Neural progenitor cell (in vitro differentiated cells): Measurements from ENCODE around the gene CYP26A1. TPM values are rescaled to one million over a fixed set of nuclear protein-coding genes. Genes with fewer than 3 reads are reported as not detected.

Source experiments
- DNase-seq: peaks from one replicate; pipeline ENCODE4 v3.0.0-alpha.2; 2016; ENCODE audit warnings: low spot score
- H2AFZ ChIP-seq: fragments of 200-600 bp; sonication (generic); replicated peaks from 2 replicates; pipeline ENCODE4 v1.6.1; 2016; ENCODE audit warnings: antibody characterized with exemption
- H3F3A ChIP-seq: fragments of 200-600 bp; sonication (generic); 2 replicates; pipeline ENCODE4 v1.6.1; 2016; ENCODE audit warnings: antibody characterized with exemption, low read depth
- H3K27ac ChIP-seq: fragments of 200-600 bp; sonication (generic); 2 replicates; pipeline ENCODE4 v1.5.1; 2016; ENCODE audit warnings: mild to moderate bottlenecking
- H3K27me3 ChIP-seq: fragments of 200-600 bp; sonication (generic); 2 replicates; pipeline ENCODE4 v1.6.1; 2016; ENCODE audit warnings: mild to moderate bottlenecking, moderate library complexity
- H3K36me3 ChIP-seq: fragments of 200-600 bp; sonication (generic); 2 replicates; pipeline ENCODE4 v1.5.1; 2016
- H3K4me1 ChIP-seq: fragments of 200-600 bp; sonication (generic); 2 replicates; pipeline ENCODE4 v1.6.1; 2016; ENCODE audit warnings: mixed run types
- H3K4me2 ChIP-seq: fragments of 200-600 bp; sonication (generic); 2 replicates; pipeline ENCODE4 v1.6.1; 2016
- H3K4me3 ChIP-seq: fragments of 200-600 bp; sonication (generic); 2 replicates; pipeline ENCODE4 v1.5.1; 2016
- H3K79me2 ChIP-seq: fragments of 200-600 bp; sonication (generic); 2 replicates; pipeline ENCODE4 v1.6.1; 2016; ENCODE audit warnings: low read depth
- H3K9ac ChIP-seq: fragments of 200-600 bp; sonication (generic); 2 replicates; pipeline ENCODE4 v1.6.1; 2016
- H3K9me3 ChIP-seq: fragments of 200-600 bp; sonication (generic); 2 replicates; pipeline ENCODE4 v1.5.1; 2016; ENCODE audit warnings: low read depth
- H4K20me1 ChIP-seq: fragments of 200-600 bp; sonication (generic); 2 replicates; pipeline ENCODE4 v1.6.1; 2016; ENCODE audit warnings: low read depth
- H3K27ac Mint-ChIP-seq: 3 replicates; pipeline ENCODE4 v1.8.0; 2021; ENCODE audit warnings: mixed read lengths
- H3K27me3 Mint-ChIP-seq: 2 replicates; pipeline ENCODE4 v1.8.0; 2022; ENCODE audit warnings: low read depth, mild to moderate bottlenecking, inconsistent platforms, moderate library complexity, mixed read lengths; ENCODE audit not compliant: insufficient read depth
- H3K36me3 Mint-ChIP-seq: 3 replicates; pipeline ENCODE4 v1.8.0; 2021; ENCODE audit warnings: mixed read lengths
- H3K4me1 Mint-ChIP-seq: 3 replicates; pipeline ENCODE4 v1.8.0; 2021; ENCODE audit warnings: mixed read lengths
- H3K4me3 Mint-ChIP-seq: 3 replicates; pipeline ENCODE4 v1.8.0; 2021; ENCODE audit warnings: mild to moderate bottlenecking, moderate library complexity, mixed read lengths
- H3K9me3 Mint-ChIP-seq: 3 replicates; pipeline ENCODE4 v1.8.0; 2020; ENCODE audit warnings: mixed read lengths
- EZH2 ChIP-seq: fragments of 200-600 bp; sonication (generic); IDR thresholded peaks from 2 replicates; pipeline ENCODE4 v1.6.1; 2017; ENCODE audit warnings: antibody characterized with exemption, mild to moderate bottlenecking, moderate library complexity
- EZH2phosphoT487 ChIP-seq: fragments of 200-600 bp; sonication (generic); IDR thresholded peaks from 2 replicates; pipeline ENCODE4 v1.6.1; 2017; ENCODE audit warnings: antibody characterized with exemption
- total RNA-seq: library from RNA; depleted of rRNA; stranded (reverse); fragments of >200 nt; gene quantifications from 2 replicates; pipeline ENCODE4 v1.2.3, GENCODE V29; 2015; ENCODE audit warnings: low replicate concordance
- TF ChIP-seq, protein P1 (sequence below): fragments of 200-600 bp; sonication (generic); IDR thresholded peaks from 2 replicates; pipeline ENCODE4 v1.5.1; 2017; ENCODE audit warnings: antibody characterized with exemption, mild to moderate bottlenecking

Gene CYP26A1
- total RNA-seq, 1 donor from 2014 or later: 6.7 TPM

DNA sequence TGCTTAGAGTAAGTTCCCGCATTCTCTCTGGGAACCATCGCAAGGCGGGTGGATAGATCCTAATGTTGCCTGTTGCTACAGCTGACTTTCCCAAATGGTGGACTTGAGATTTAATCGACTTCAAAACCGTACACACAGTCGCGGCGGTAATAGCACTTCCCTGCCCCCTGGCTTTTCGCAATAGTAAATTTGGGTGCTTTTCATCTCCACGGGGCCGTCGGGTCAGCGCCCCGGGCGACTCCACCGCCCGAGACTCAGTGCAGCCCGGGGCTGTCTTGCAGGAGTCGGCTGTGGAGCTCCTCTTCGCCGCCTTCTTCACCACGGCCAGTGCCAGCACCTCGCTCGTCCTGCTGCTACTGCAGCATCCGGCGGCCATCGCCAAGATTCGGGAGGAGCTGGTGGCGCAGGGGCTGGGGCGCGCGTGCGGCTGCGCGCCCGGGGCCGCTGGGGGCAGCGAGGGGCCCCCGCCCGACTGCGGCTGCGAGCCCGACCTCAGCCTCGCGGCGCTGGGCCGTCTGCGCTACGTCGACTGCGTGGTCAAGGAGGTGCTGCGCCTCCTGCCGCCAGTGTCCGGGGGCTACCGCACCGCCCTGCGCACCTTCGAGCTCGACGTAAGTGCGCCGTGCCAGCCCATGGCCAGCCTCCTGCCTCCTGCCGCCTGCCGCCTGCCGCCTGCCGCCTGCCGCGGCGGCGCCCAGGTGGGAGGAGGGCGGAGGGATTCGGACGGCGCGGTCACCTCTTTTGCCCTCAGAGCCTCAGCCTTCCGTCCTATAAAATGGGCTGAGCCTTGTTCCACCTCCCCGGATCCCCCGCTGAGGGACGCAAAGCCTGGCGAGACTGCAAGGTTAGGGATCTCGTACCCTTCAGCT, 7.8 kb upstream of the CYP26A1 start:
- no peaks in the 10 kb centered on the region for H3K9me3 ChIP-seq
- H3K79me2 ChIP-seq: no peaks in the 10 kb centered on the region
- no peak overlapping the region for H3K9ac ChIP-seq
- H4K20me1 ChIP-seq: peaks cover 41% of the 10 kb centered on the region
- Mint-ChIP-seq H3K4me1 (peaks cover 22% of the 10 kb centered on the region), H3K9me3 (peaks cover 6% of the 10 kb centered on the region), H3K36me3 (peaks cover 5% of the 10 kb centered on the region), H3K27me3 (peaks cover 74% of the 10 kb centered on the region), H3K27ac (no peak overlapping the region), H3K4me3 (peak overlapping the region; percentile 82)
- H3K4me1 ChIP-seq: peaks cover 4% of the 10 kb centered on the region
- peak overlapping the region; percentile 68 for H3K4me2 ChIP-seq
- H3K27ac ChIP-seq: no peak overlapping the region
- peak; percentile 79 for DNase-seq
- TF ChIP-seq, protein P1, sequence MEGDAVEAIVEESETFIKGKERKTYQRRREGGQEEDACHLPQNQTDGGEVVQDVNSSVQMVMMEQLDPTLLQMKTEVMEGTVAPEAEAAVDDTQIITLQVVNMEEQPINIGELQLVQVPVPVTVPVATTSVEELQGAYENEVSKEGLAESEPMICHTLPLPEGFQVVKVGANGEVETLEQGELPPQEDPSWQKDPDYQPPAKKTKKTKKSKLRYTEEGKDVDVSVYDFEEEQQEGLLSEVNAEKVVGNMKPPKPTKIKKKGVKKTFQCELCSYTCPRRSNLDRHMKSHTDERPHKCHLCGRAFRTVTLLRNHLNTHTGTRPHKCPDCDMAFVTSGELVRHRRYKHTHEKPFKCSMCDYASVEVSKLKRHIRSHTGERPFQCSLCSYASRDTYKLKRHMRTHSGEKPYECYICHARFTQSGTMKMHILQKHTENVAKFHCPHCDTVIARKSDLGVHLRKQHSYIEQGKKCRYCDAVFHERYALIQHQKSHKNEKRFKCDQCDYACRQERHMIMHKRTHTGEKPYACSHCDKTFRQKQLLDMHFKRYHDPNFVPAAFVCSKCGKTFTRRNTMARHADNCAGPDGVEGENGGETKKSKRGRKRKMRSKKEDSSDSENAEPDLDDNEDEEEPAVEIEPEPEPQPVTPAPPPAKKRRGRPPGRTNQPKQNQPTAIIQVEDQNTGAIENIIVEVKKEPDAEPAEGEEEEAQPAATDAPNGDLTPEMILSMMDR: peak; percentile 30
- TF ChIP-seq EZH2phosphoT487 (peak; percentile 74), EZH2 (peak; percentile 91)
- H3F3A ChIP-seq: peaks cover 17% of the 10 kb centered on the region
- H3K4me3 ChIP-seq: peak overlapping the region; percentile 40
- no peak overlapping the region for H2AFZ ChIP-seq
- no peaks in the 10 kb centered on the region for H3K36me3 ChIP-seq
- H3K27me3 ChIP-seq: peaks cover 100% of the 10 kb centered on the region

DNA sequence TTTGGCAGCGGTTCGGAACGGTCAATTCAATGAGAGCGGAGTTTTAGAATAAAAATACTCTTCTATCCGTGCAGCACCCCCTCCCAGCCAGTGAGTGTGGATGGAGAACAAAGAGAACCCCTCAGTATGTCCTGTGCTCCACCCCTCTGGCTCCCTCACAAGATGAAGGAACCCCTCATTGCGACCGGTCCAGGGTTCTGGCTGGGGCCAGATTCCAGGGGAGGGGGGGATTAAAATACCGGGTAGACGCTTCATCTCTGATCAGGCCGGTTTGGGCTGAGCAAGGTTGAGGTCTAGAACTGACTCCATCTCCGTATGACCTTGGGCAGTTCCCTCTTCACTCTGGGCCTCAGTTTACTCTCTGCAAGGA, 7.2 kb upstream of the CYP26A1 start:
- Histone ChIP-seq H3K4me2 (no peak overlapping the region), H3K27me3 (peaks cover 100% of the 10 kb centered on the region), H3K9ac (no peak overlapping the region), H3K9me3 (no peaks in the 10 kb centered on the region), H3K4me3 (no peak overlapping the region), H3K36me3 (no peaks in the 10 kb centered on the region), H3K79me2 (no peaks in the 10 kb centered on the region), H3F3A (peaks cover 17% of the 10 kb centered on the region), H3K4me1 (peaks cover 4% of the 10 kb centered on the region), H2AFZ (no peak overlapping the region), H3K27ac (no peak overlapping the region), H4K20me1 (peaks cover 46% of the 10 kb centered on the region)
- TF ChIP-seq, protein P1: no peak
- TF ChIP-seq EZH2phosphoT487: no peak
- no peak for TF ChIP-seq EZH2
- Mint-ChIP-seq H3K27me3 (peaks cover 75% of the 10 kb centered on the region), H3K9me3 (peaks cover 5% of the 10 kb centered on the region), H3K4me1 (peaks cover 26% of the 10 kb centered on the region), H3K27ac (no peak overlapping the region), H3K4me3 (peak overlapping the region; percentile 53), H3K36me3 (peaks cover 3% of the 10 kb centered on the region)
- DNase-seq: no peak

DNA sequence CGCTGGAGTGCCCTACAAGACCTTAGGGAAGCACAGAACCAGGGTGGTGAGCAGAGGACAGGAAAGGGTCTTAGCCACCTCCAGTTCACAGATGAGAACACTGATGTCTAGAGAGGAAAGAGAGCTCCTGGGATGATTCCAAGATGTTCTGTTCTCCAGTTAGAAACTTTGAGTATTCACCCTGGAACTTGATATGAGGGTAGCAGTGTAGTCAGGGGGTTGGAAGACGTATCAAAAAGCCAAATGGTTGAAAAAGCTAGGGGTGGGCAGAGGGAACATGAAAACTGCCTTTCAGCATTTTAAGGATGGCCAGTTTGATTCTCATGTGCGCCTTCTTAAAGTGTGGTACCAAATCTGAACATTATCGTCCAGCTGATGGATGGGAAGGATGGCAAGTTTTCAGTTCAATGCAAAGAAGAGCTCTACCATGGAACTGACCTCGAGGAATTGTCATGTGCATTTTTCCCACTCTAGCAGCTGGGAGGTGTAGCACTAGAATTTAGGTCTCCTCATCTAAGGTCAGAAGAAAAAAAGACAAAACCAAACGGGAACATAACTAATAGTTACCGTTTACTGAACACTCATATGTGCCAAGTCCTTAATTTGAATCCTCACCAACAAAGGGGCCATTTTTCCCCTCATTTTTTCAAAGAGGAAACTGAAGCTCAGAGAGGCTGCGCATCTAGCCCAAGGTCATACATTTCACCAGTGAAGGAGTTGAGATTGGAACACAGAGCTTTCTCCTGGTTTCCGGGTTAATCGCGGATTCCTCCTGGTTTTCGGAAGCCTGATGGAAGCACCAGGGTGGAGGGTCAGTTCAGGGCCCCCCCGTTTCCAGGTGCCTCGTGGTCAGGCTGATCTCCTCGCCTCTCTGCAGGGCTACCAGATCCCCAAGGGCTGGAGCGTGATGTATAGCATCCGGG, 6.0 kb upstream of the CYP26A1 start:
- H3K4me3 ChIP-seq: peak overlapping the region; percentile 61
- H4K20me1 ChIP-seq: peaks cover 56% of the 10 kb centered on the region
- Mint-ChIP-seq H3K4me3 (peak overlapping the region; percentile 83), H3K36me3 (no peaks in the 10 kb centered on the region), H3K9me3 (peaks cover 2% of the 10 kb centered on the region), H3K27me3 (peaks cover 77% of the 10 kb centered on the region), H3K27ac (no peak overlapping the region), H3K4me1 (peaks cover 27% of the 10 kb centered on the region)
- H3K36me3 ChIP-seq: no peaks in the 10 kb centered on the region
- no peak overlapping the region for H3K27ac ChIP-seq
- DNase-seq: no peak
- H2AFZ ChIP-seq: peak overlapping the region; percentile 91
- peaks cover 2% of the 10 kb centered on the region for H3K79me2 ChIP-seq
- TF ChIP-seq EZH2phosphoT487 (no peak), EZH2 (no peak)
- TF ChIP-seq, protein P1: no peak
- peaks cover 28% of the 10 kb centered on the region for H3F3A ChIP-seq
- H3K4me2 ChIP-seq: peak overlapping the region; percentile 100
- no peaks in the 10 kb centered on the region for H3K9me3 ChIP-seq
- H3K4me1 ChIP-seq: peaks cover 11% of the 10 kb centered on the region
- no peak overlapping the region for H3K9ac ChIP-seq
- H3K27me3 ChIP-seq: peaks cover 100% of the 10 kb centered on the region
